Fibroblast of skin of left quadriceps (primary cell): Measurements from ENCODE around the gene PALMD.
A peak's percentile ranks its signal among the peaks of the same experiment; 100 is the strongest.

Experiments used
- DNase-seq, 2 experiments: peaks; one replicate each; pipeline ENCODE4 v3.0.0-alpha.2; 2013; ENCODE audit warnings: low read depth in 2 of 2

PALMD gene

DNA sequence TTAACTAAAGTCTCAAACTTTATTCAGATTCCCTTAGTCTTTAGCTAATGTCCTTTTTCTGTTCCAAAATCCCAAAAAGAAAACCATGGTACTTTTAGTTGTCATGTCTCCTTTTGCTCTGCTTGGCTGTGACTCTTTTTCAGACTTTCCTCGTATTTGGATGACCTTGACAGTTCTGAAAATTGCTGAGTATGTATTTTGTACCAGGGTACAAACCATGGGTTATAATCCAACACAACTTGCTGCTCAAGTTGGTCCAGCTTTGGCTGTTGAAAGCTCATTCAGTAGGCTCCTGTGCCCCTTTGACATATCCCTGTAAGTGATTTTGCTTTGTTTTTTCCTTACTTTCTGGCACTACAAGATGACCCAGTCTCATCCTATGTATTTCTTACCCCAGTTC lies 51.7 kb downstream of the PALMD start:
- no peak for DNase-seq

DNA sequence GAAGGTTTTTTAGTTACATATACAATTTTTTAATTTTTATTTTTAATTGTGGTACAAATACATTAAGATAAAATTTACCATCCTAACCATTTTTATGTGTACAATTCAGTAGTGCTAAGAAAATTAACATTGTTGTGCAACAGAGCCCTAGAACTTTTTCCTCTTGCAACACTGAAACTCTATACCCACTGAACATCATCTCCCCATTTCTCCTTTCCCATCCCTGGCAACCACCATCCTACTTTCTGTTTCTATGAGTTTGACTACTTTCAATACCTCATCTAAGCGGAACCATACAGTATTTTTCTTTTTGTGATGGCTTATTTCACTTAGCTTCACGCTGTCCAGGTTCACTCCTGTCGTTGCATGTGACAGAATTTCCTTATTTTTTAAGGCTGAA lies 54.1 kb downstream of the PALMD start:
- DNase-seq = no peak

GRCh38 chr1:99702221-99702620 lies 56.3 kb downstream of the PALMD start:
- DNase-seq = no peak

- no peak for DNase-seq
Measured at GRCh38 chr1:99704356-99704816, 58.5 kb downstream of the PALMD start.

DNA sequence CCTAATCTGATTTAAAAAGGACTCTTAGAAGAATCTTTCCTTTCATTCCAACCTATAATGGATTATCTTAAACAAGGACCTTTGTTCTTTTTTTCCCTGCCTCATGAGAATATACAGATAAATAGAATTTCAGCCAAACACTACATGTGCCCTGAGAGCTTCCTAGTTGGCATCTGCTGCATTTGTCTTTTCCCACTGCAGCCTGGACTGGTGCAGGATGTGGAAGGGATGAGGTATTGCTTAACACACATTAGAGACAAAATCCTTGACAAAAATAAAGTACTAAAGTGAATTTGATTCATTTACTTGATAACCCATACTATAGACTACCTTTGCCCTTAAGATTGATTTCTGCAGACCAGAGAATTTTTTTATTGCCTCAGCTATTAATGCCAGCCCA lies 59.5 kb downstream of the PALMD start:
- no peak for DNase-seq

DNA sequence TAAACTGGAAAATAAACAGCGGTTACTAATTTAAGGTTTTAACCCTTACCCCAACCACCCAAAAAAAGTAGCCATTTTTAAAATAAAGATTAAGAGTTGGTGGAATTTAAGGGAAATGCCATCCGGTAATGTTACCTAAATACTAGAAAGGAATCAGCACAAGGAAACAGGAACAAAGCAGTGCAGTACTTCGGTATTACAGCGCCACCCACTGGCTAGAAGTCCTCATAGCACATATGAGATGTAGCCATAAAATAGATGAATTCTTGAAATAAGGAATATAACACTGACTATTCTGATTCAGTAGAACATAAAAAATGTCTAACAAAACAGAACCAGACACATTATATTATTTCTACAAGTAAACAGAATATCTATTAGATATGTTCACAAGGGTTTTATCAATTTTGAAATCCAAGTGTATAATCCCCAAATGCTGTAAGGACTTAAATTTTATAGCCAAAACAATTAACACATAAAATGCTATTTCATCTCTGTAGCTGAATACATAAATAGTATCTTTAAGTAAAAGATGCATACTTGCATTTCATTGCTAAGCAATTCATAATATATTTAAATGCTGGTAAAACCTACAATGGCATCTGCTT lies 61.7 kb downstream of the PALMD start:
- DNase-seq = peak in 1 of 2 experiments; percentile 34

- DNase-seq = no peak
Measured at GRCh38 chr1:99710994-99711393, 65.1 kb downstream of the PALMD start.

DNA sequence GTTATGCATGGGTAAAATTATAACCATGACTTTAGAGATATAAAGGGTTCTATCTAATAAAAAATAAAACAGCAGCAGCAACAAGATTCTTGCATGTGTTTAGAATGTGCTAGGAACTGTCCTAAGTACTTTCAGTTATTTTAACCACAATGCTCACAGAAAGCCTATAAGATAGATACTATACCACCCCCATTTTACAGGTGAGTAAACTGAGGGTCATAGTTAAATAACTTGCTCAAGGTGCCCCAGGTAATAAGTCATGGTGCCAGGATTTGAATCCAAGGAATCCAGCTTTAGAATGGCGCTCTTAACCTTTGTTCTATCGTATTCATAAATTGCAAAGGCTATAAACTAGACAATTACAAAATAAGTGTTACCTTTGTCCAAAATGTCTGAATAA lies 67.1 kb downstream of the PALMD start:
- no peak for DNase-seq

GRCh38 chr1:99717005-99717404 lies 71.1 kb downstream of the PALMD start:
- no peak for DNase-seq

DNA sequence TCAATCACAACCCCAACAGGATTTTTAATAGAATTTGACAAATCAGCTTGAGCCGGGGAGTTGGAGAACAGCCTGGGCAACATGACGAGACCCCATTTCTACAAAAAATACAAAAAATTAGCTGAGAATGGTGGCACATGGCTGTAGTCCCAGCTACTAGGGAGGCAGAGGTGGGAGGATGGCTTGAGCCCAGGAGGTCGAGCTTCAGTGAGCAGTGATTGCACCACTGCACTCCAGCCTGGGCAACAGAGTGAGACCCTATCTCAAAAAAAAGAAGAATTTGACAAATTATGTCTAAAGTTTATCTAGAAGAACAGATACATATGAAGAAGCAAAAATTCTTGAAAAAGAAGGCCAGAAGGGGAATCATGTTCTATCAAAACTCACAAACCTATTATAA lies 77.3 kb downstream of the PALMD start:
- DNase-seq = no peak

GRCh38 chr1:99725996-99726395 lies 80.1 kb downstream of the PALMD start:
- no peak for DNase-seq

DNA sequence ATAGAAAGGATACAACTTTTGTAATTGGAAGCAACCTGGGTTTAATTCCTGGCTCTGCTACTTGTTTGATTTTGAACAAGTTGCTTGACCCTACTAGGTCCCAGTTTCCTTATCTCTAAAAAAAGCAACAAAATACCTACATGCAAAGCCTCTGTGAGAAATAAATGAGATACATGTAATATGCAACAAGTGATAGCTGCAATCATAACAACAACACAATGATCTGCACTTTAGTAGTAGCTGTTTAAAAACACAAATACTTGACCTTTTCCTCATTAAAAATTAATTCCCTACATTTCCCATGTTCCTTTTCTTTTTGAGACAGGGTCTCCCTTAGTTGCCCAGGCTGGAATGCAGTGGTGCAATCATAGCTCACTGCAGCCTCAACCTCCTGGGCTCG lies 80.5 kb downstream of the PALMD start:
- DNase-seq = no peak

- no peak for DNase-seq
Measured at GRCh38 chr1:99726818-99727217, 80.9 kb downstream of the PALMD start.

- DNase-seq = peak; percentile 68 to 71
Measured at GRCh38 chr1:99727575-99728185, 81.8 kb downstream of the PALMD start.

GRCh38 chr1:99728494-99729235 lies 82.8 kb downstream of the PALMD start:
- no peak for DNase-seq

DNA sequence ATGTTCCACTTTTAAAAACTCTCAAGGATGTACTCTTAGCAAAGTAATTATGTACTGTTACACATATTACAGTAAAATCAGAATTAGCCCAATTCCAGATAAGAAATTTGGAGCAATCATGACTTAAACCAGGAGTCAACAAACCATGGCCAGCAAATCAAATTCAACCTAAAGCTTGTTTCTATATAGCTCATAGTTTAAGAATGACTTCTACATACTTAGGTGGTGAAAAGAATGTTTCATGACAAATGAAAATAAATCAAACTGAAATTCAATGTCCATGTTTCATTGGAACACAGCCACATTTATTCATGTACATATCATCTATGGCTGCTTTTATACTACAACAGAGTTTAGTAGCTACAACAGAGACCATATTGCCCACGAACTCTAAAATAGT lies 85.5 kb downstream of the PALMD start:
- peak; percentile 74 to 78 for DNase-seq

GRCh38 chr1:99735852-99736251 lies 89.9 kb downstream of the PALMD start:
- no peak for DNase-seq

DNA sequence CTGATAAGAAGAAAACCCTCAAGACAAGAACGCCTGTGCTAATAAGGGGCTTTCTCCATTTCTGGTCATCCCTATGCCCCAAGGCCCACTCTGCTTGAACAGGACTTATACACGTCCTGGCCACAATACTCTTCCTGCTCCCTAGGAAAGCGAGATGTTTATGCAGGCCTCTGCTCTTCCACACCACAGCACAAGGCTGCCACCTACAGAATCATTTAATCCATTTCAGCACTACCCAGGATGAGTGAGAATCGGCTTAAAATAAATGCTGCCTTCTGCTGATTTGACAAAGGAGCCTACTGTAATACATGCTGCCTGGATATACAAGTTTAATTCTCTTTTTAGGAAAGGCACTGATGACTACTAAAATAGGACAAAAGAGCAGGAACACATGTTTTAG lies 91.1 kb downstream of the PALMD start:
- peak; percentile 40 for DNase-seq

GRCh38 chr1:99738858-99739465 lies 93.0 kb downstream of the PALMD start:
- DNase-seq = no peak

DNA sequence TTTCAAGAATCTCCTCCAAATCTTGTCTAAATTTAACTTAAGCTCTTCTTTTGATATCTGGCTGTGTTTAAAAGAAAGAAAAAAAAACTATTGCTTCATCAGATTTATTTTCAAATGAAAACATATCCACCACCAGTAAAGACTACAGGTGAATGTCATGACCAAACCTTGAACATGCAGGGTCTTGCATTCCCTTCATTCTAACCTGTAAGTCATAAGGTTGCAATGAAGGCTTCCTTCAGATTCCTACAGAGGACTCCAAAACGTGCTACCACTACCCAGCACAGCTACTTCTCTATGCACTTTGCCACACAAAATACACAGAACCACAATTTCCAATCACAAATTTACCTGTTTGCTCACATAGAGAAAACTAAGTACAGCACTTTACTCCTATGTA lies 94.2 kb downstream of the PALMD start:
- DNase-seq = no peak
